Endometrium (tissue), 2 donors: ENCODE measurements around the gene XXYLT1.
"Not testable (repeated sequence)": the region's sequence is repeated elsewhere in the genome, so short reads cannot be mapped to it uniquely, and the experiment has no call there.

Experiments
- FAIRE-seq: peaks from 2 replicates; lab custom pipeline; 2012; peaks lifted over from hg19 to GRCh38; lab: Jason Lieb, UNC
- donor health status: control.
- donor health status: control.

Gene XXYLT1

DNA sequence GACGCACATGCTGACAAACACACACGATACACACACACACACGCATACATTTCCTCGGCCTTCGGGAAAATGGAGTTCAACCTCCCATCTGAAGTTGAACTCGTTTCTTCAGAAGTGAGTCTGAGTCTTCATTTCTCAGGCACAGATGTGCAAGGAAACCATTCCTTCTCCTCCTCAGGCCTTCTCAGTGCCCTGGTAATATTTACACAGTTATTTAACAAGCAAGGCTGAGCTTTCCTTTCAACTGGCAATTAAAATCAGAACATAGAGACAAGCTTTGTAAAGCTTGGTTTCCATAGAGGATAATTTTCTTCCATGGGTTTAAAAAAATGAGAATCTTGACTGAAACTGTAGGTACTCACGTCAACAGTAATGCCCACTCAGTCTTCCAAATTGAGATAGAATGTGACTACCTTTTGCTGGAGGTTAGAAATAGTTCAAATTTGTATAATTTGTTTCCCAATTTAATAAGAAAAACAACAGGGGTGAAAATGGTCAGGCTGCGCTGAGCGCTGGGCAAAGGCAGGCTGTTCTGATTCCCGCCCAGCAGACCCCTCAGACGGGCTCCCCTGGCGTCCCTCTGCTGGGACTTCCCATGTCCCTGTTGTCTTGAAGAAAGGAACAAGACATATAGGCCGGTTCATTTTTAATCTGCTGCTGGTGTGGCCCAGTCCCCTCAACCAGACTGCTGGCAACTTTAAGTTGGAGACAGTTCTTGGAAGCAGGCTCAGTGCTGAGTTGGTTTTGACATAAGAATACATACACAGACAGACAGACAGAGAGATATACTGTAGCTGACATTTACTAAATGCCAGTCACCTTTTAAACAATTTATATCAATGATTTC lies 174.3 kb downstream of the XXYLT1 start:
- FAIRE-seq = no peak

DNA sequence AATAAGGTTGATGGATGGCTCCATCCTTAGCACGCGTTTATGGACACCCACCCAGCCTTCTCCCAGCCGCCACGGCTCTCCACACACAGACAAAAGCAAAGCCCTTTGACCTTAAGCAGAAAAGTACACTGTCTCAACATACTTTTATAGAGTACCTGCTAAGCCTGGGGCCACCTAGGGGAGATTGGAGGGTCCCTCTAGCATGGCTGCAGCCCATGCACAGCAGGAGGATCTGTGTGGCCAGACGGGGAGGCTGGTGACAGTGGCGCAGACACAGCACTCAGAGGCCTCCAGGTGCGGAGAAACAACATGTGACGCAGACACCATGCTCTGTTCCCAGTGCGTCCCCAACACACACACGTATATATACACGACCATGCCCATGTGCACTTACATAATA lies 174.9 kb downstream of the XXYLT1 start:
- FAIRE-seq = no peak

DNA sequence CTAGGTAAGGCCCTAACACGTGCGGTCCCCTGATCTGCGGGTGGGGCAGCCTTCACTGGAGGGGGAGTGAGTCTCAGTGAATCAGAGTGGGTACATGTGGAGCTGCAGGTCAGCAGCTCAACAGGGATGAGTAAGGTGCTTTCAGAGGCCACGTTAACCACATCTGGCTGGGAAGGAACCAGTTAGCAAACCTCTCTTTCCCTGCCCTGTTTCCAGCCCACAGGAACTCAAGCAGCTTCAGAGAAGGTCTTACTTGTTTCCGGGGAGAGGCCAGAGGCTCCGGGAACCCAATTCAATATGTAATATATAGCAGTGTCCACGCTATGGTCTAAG lies 175.3 kb downstream of the XXYLT1 start:
- no peak for FAIRE-seq

DNA sequence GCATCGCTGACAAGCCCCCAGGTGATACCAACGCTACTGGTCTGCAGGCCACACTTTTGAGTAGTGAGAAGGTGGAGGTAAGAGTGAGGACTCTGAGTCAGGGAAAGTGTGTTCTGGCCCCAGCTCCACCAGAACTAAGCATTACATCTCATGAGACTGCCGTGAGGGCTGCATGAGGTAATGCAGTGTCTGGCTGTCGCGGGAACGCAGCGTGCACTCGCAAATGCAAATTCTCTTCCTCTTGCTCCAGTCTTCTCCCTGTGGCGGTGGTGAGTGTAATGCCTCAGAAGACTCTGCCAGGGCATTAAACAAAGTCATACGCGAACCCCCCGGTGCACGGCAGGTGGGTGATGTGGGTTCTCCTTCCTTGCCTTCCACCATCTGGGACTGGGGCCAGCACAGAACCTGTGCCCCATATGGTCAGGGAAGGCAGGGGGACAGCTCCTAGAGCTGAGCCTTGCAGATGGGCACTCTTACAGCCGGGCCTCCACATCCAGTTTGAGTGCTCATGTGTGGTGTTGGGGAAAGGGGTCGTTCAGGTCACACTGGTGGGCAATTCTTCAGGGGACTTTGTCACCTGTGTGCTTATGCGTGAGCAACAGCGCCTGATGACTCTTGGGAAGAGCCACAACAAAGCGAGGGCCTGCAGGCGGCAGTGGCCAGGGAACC lies 175.8 kb downstream of the XXYLT1 start:
- FAIRE-seq = no peak

DNA sequence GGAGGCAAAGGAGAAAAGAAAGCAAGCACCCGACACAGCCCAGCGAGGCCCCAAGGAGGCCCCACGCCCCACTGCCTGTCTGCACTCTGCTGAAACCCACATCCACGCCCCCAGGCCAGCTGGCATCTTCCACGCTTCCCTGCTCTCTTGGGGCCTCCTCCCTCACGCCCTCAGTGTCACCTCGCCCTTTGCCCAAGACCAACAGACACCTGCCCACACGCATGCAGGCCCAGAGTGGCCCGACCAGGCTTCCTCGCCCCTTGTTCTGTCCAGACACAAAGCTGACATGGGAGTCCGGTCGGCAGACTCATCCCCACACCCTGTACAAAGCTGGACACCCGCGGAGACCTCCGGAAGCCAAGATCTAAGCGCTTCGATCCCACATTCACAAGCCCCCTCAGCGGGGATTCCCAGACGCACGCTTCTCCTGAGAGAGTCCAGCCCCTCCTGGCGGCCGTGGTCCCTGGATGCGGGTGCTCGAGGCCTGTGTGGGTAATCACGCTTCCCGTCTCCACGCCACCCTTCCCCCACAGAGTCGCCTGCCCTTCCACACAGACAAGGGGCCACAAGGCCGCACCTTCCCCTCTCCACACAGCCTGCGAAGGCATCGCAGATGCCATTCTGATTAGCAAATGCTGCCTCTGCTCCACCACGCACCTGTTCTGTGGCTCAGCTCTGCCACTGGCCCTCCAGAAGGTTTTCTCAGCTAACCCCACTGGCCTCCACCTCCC lies 176.6 kb downstream of the XXYLT1 start:
- no peak for FAIRE-seq

DNA sequence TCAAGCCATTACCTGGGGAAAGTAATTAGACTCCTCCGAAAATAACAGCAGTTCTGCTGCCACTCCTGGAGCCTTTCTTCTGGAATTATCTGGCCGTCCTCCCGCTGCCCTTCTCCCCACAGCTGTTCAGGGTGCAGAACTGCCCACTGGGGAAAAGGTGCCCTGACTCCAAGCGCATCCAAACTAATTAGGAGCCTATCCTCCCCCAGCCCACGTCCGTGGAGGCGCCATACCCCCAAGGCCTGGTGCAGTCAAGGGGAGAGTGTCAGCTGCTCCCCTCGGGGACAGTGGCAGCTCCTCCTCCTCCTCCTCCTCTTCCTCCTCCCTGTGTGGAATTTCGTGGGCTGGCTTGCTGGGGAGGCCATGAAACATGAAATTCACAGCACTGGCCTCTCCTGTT lies 177.2 kb downstream of the XXYLT1 start:
- no peak for FAIRE-seq

DNA sequence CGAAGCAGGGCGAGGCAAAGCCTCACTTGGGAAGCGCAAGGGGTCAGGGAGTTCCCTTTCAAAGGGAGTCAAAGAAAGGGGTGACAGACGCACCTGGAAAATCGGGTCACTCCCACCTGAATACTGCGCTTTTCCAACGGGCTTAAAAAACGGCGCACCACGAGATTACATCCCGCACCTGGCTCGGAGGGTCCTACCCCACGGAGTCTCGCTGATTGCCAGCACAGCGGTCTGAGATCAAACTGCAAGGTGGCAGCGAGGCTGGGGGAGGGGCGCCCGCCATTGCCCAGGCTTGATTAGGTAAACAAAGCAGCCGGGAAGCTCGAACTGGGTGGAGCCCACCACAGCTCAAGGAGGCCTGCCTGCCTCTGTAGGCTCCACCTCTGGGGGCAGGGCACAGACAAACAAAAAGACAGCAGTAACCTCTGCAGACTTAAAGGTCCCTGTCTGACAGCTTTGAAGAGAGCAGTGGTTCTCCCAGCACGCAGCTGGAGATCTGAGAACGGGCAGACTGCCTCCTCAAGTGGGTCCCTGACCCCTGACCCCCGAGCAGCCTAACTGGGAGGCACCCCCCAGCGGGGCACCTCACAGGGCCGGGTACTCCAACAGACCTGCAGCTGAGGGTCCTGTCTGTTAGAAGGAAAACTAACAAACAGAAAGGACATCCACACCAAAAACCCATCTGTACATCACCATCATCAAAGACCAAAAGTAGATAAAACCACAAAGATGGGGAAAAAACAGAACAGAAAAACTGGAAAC lies 182.9 kb downstream of the XXYLT1 start:
- not testable (repeated sequence) for FAIRE-seq

DNA sequence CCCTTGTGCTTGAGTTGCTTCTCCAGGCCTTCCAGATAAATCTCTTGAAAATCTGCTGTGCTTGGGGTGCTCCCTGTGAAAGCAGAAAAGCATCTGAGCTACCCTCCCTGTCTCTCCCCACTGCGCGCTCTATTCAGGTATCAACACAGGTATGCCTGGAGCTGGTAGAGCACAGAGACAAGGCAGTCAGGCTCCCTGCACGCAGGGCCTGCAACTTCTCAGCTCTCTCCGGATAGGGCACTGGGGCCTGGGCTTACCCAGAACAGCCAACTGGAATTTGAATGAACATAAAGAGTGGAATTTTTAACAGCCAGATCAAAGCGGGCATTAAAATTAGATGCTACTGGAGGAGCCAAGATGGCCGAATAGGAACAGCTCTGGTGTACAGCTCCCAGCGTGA lies 183.6 kb downstream of the XXYLT1 start:
- no peak for FAIRE-seq

DNA sequence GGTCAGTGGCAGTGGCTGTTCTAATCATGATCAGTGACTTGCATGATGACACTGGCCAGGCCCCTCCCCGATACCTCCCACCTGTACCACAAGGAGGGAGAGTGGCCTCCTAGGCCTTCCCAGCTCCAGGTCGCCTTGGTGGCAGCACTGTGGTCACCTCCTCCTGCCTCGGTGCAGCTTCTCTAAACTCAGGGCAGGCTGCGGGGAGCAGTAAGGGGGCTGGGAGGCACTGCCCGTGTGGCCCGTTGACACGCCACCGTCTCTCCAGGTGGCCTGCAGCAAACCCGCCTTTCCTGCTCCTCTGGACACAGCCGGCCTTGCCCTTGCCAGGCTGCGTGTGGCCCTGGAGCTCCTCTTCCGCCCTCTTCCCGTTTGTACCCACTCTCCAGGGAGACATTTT lies 184.1 kb downstream of the XXYLT1 start:
- no peak for FAIRE-seq

DNA sequence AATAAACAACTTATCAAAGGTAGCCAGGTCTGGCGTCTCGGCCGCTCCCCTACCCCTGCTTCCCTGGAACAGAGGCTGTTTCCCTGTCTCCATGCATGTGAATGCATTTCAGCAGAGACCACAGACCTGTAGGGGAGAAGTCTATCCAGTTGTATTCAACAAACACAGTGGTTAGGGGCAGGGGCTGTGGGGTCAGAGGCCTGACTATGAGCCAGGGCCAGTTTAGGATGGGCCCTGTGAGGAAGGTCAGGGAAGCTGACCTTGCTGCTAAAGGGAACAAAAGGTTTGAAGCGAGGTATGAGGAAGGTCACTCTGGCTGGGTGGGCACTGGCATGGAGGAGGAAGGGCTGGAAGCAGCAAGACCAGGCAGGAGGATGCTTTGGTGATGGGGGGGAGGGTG lies 184.6 kb downstream of the XXYLT1 start:
- no peak for FAIRE-seq

DNA sequence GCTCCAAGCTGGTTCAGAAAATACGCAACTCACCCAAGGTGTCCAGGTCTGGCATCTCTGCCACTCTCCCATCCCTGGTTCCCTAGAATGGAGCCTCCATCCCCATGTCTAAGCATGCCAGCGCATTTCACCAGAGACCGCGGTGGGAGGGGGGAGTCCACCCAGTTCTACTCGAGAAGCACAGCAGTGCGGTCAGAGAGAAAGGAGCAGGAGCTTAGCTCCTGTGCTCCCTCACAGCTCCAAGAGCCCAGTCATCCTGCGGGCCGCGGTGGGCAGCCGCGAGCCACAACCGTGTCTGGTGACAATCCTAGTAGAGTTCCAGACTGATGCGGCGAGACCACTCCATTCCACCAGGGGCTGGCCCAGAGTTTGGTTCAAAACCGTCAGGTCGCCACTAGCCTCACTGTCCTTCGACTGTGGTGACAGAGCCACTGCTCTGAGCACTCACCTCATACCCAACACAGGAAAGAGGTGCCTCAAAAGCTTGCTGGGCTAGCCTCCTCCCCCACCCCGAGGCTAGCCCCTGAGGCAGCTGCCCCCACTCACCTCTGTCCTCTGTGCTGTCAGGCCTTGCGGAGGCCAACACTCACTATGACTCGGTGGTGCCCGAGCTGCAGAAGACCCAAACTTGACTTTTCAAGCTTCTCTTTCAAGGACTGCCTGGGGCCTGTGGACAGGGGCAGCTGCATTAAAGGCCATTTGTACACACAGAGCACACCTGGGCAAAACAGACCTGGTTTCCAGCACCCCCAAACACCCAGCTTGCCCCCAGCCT lies 185.4 kb downstream of the XXYLT1 start:
- no peak for FAIRE-seq

DNA sequence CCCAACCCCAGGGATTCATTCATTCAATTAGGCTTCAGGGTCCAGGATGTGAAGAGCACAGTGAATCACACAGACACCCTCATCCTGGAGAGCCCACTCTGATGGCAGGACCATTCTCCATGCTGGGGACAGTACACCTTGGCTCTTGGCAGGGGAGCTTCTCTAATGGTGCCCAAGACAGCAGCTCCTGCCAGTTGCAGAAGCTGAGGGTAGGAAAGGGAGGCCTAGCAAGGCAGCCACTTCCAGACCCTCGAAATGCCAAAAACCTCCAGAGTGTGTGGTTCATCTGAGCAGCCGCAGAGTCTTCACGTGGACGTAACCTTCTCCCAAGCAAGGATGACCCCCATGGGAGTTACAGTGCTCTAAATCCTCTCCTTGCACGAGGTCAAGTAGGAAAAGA lies 186.2 kb downstream of the XXYLT1 start:
- FAIRE-seq = no peak

DNA sequence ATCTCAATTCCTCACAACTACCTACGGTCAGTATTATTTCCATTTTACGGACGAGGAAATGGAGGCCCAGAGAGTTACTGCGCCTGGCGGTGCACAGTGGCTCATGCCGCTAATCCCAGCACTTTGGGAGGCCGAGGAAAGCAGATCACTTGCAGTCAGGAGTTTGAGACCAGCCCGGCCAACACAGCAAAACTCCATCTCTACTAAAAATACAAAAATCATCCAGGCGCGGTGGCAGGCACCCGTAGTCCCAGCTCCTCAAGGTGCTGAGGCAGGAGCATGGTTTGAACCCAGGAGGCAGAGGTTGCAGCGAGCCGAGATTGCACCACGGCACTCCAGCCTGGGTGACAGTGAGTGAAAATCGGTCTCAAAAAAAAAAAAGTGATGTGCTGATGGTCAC lies 187.3 kb downstream of the XXYLT1 start:
- no peak for FAIRE-seq

DNA sequence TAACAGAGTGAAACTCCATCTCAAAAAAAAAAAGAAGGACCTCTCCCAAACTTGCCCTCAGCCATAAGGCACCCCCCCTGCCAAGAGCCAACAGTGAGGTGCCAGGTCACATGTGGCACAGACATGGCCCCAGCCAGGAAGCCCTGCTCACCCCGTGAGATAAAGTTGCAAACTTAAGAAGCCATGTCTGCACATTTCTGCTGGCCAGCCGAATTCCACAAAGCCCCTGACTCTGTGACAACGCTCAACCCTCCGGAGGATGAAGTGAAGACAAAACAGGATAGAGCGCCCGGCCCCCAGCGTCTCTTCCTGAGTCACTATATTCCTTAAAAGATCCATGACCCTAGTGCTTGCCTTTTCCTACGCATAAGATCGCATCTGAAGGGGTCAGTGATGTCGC lies 188.1 kb downstream of the XXYLT1 start:
- FAIRE-seq = no peak

DNA sequence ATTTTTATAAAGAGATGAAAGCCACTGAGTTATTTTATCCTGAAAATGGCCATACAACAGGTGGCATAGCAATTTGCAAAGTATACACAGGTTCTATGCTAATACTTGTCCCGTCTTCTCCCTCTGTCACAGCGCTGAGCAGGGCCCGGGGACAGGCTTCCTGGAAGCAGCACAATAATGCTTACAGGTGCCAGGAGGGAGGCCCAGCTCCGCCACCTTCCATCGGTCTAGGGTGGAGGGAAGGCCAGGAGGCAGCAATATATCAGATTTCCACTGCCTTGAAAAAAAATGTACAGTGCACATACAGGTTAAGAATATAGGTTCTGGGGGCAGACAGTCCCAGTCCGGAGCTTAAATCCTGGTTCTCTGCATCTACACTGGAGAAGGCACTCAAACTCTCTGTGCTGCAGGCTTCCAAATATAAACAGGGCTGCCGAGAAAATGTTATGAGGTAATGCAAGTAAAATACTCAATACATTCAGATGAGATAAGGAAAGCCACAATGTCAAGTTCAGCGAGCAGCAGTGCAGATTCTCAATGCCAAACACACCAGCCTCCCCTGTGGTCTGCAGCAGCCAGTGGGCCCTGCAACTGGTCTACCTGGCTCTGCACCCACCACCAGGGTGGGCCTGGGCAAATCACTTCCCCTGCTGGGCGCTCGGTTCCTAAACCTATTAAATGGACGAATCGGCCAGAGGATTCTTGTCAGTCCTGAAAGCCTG lies 189.6 kb downstream of the XXYLT1 start:
- no peak for FAIRE-seq

DNA sequence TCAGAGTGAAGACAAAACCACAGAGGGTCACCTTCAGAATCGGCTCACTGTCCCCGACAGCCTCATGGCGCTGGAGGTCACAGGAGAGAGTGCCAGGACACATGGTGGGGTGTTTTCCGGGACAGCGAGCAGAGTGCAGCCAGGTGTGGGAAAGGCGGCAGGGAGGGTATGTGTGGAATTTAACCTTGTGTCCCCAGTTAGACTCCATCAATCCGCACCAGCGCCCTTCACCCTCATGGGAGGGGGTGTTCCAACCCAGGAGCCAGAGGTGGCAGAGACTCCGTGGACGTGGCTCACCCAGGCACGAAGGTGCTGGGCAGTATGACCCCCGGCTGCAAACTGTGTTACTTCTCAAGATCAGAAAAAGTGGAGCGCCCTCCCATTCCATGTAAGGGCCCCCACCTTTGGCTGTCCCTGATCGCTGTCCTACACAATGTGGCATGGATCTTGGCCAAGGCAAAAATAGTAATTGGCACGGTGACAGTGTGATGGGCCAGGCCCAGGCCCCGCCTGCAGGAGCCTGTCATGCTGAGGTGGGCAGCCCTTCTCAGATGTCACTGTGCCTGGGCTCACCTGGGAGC lies 190.3 kb downstream of the XXYLT1 start:
- no peak for FAIRE-seq

DNA sequence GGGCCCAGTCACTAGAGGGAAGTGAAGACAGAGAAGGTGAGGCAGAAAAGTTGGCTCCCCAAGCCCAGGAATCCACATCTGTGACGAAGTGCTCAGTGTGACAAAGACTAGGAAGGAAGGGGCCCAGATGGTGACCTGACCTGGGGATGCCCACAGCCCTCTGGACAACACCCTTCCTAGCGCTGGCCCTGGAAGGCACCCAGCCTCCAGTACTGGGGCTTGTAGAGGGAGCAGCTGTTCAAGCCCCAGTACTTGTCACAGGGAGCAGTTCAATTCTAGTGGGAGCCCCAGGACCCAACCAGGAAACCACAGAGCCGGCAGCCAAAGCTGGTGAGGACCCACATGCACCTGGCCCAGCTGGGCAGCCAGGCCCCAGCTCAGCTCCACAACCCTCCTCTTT lies 190.8 kb downstream of the XXYLT1 start:
- FAIRE-seq = no peak

DNA sequence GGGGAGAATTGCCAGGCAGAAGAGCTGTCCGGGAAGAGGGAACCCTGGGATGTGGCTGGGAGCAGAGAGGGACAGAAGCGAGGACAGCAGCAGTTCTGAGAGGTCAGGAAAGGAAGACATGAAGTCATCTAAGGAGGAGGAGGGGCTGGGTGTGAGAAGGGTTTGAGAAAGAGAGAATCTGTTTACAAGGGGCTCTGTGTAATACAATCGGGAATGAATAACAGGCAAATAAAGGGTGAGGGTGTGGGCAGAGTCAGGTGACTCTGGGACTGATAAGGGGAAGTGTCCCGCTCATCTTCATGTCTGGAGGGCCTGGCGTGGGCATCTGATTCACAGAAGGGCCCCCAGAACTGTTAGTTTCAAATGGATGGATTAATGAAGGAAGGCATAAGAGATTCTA lies 191.3 kb downstream of the XXYLT1 start:
- FAIRE-seq = no peak

DNA sequence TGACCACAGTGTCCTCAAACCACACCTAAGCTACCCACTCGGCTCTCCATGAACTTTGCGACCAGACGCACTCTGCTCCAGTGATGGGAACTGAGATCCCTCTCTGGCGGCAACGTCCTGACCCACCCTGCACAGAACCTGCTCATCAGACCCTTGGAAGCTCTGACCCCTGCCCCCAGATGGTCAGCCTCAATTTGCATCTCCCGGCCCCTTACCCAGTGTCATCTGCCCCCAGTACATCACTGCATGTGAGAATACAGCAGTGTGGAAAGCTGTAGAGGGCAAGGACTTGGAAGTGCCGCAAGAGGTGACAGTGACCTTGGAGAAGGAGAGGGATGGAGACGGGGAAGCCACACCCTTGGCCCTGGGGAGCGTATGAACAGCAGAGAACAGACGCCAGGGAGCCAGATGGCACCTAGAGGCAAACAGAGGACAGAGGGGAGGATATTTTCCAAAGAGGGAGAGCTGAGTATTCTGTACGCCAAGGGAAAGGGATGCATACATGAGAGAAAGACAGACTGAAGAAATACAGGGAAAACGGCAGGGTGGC lies 192.0 kb downstream of the XXYLT1 start:
- no peak for FAIRE-seq
